ENCODE measurements around the gene CYB5RL.

CYB5RL gene

DNA sequence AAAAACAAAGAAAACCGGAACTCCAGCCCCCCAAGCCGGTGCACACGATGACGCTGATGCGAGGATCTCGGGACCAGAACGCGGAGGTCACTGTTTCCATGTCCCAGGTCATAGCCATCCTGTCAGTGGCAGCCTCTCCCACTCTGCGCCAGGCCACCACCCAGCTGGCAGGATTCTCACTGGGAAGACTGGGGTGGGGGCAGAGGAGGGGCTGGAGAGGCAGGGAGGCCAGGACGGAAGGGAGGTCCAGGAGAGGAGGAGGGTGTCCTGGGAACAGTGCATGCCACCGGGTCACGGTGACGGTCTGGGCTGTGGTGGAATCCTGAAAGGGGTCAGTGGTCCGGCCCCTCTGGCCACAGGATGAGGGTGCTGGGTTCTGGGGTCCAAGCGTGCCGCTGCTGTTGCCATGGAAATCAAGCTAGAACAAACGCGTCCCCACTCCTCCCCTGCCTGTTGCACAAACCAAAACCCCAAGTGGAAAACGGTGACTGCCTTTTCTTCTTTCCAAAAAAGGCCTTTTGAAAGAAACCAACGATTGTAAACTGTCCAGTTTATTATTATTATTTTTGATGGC is 26.2 kb upstream of the CYB5RL start:
- no peak overlapping the region for H3K27ac ChIP-seq (ENCODE audit: low read depth in 2 of 2, low read length in 2 of 2)
- peaks cover 6 to 25% of the 10 kb centered on the region in 2 donors for H3K36me3 ChIP-seq (ENCODE audit: control insufficient read depth in 2 of 2, insufficient read depth in 2 of 2, low read length in 2 of 2)

DNA sequence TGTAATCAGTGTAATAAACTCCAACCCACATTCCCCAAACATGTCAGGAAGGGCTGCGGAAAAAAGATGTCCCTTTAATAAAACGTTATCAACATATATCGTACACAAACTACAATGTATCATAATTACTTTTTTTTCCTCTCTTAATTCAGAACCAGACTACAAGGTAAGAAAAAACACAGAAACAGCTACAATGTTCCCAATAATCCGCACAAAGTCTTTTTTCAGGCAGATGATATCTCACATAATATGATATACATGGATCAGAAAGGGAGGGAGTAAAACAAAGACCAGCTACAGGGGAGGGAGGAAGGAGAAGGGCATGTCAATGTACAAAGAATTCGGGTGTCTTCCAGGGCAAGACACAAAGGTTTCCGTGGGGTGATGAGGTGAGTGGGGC is 25.5 kb upstream of the CYB5RL start:
- Histone ChIP-seq H3K9me3 (ENCODE audit: control insufficient read depth in 2 of 2, low read length in 2 of 2) (no peaks in the 10 kb centered on the region), H3K4me1 (ENCODE audit: control insufficient read depth in 2 of 2, insufficient read depth in 2 of 2, low read length in 2 of 2) (no peaks in the 10 kb centered on the region), H3K4me3 (ENCODE audit: low read length in 2 of 2) (no peak overlapping the region), H3K27me3 (ENCODE audit: control insufficient read depth in 2 of 2, insufficient read depth in 2 of 2, low read length in 2 of 2) (no peaks in the 10 kb centered on the region), H3K27ac (ENCODE audit: low read depth in 2 of 2, low read length in 2 of 2) (no peak overlapping the region), H3K9ac (ENCODE audit: low read depth in 1 of 2, low read length in 2 of 2) (no peak overlapping the region), H3K36me3 (ENCODE audit: control insufficient read depth in 2 of 2, insufficient read depth in 2 of 2, low read length in 2 of 2) (peaks cover 6 to 25% of the 10 kb centered on the region in 2 donors)

More for the DNA sequence above, 26.2 kb upstream of the CYB5RL start:
- Histone ChIP-seq H3K27me3 (ENCODE audit: control insufficient read depth in 2 of 2, insufficient read depth in 2 of 2, low read length in 2 of 2) (no peaks in the 10 kb centered on the region), H3K4me1 (ENCODE audit: control insufficient read depth in 2 of 2, insufficient read depth in 2 of 2, low read length in 2 of 2) (no peaks in the 10 kb centered on the region), H3K9ac (ENCODE audit: low read depth in 1 of 2, low read length in 2 of 2) (no peak overlapping the region), H3K4me3 (ENCODE audit: low read length in 2 of 2) (no peak overlapping the region), H3K9me3 (ENCODE audit: control insufficient read depth in 2 of 2, low read length in 2 of 2) (no peaks in the 10 kb centered on the region)

DNA sequence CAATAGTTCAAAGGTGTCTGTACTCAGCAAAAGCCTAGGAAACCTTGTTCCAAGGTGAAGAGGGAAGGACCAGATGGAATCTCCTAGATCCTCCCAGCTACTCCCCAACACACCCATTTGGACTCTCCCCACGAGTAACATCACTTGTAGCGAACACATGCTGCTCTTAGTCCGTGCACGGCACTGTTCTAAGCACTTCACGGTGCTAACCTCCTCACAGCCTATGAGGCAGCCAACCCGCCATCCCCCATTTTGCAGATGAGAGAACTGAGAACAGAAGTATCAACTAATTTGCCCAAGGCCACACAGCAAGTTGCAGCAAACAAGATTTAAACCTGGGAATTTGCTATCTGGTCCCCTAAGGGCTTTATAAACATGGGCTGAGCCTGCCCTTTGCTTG is 24.4 kb upstream of the CYB5RL start:
- Histone ChIP-seq H3K27ac (ENCODE audit: low read depth in 2 of 2, low read length in 2 of 2) (no peak overlapping the region), H3K9me3 (ENCODE audit: control insufficient read depth in 2 of 2, low read length in 2 of 2) (no peaks in the 10 kb centered on the region), H3K4me1 (ENCODE audit: control insufficient read depth in 2 of 2, insufficient read depth in 2 of 2, low read length in 2 of 2) (peaks cover 8 to 9% of the 10 kb centered on the region in 2 donors), H3K36me3 (ENCODE audit: control insufficient read depth in 2 of 2, insufficient read depth in 2 of 2, low read length in 2 of 2) (peaks cover 6 to 30% of the 10 kb centered on the region in 2 donors), H3K9ac (ENCODE audit: low read depth in 1 of 2, low read length in 2 of 2) (no peak overlapping the region), H3K27me3 (ENCODE audit: control insufficient read depth in 2 of 2, insufficient read depth in 2 of 2, low read length in 2 of 2) (no peaks in the 10 kb centered on the region), H3K4me3 (ENCODE audit: low read length in 2 of 2) (no peak overlapping the region)

DNA sequence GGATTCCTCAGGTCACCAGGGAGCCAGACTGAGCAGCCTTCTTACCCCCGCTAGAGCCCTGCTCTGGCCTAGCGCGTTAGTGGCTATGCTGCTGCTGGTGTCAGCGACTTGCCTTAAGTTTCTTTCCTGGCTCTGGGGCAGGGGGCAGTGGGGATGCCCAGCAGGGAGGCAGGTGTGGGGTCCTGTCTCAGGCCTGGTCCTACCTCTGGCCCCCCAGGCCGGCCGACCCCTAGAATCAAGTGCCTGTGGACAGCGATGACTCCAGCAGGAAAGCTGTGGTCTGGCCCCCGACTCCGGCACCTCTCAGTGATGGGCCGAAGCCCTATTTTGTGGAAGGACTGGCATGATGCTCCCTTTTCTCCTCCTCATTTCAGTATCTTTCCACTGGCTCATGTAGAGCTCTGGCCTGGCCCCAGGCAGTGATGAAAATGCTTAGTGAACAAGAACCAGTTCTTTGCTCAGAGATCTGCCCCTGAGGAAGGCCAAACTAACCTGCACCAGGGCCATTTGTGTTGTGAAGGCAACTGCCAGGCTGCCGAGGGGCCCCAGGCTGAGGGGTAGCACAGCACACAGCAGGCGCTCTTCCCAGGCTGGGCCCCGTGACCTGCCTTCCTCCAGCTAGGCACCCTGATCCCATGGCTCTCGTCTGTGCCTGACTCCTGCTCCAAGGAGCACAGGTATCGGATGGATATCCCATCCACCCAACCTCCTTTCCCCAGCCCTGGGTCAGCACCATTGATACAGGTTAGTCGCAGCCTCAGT is 23.8 kb upstream of the CYB5RL start:
- H3K36me3 ChIP-seq (ENCODE audit: control insufficient read depth in 2 of 2, insufficient read depth in 2 of 2, low read length in 2 of 2) = peaks cover 6 to 32% of the 10 kb centered on the region in 2 donors
- H3K4me3 ChIP-seq (ENCODE audit: low read length in 2 of 2) = no peak overlapping the region
- H3K27ac ChIP-seq (ENCODE audit: low read depth in 2 of 2, low read length in 2 of 2) = no peak overlapping the region
- peaks cover 14 to 15% of the 10 kb centered on the region in 2 donors for H3K4me1 ChIP-seq (ENCODE audit: control insufficient read depth in 2 of 2, insufficient read depth in 2 of 2, low read length in 2 of 2)
- H3K27me3 ChIP-seq (ENCODE audit: control insufficient read depth in 2 of 2, insufficient read depth in 2 of 2, low read length in 2 of 2) = no peaks in the 10 kb centered on the region
- H3K9ac ChIP-seq (ENCODE audit: low read depth in 1 of 2, low read length in 2 of 2) = no peak overlapping the region
- no peaks in the 10 kb centered on the region for H3K9me3 ChIP-seq (ENCODE audit: control insufficient read depth in 2 of 2, low read length in 2 of 2)

DNA sequence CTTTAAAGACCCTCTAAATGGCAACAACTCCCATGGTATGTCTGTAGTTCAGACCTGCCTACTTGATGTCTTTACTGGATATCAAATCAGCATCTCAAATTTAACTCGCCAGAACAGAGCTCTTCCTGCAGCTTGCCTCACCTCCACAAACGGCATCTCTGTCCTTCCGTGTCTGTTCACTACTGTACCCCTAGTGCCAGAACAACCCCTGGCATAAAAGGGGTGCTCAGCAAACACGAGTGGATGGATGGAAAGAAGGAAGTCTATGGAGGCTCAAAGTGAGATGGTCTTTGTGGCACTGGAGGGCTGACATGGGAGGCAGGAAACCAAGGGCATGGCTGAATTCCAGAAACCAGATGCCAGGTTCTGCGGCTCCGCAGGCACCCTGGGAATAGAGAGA is 22.9 kb upstream of the CYB5RL start:
- no peak overlapping the region for H3K27ac ChIP-seq (ENCODE audit: low read depth in 2 of 2, low read length in 2 of 2)
- H3K9ac ChIP-seq (ENCODE audit: low read depth in 1 of 2, low read length in 2 of 2) = no peak overlapping the region
- H3K4me3 ChIP-seq (ENCODE audit: low read length in 2 of 2) = no peak overlapping the region
- H3K36me3 ChIP-seq (ENCODE audit: control insufficient read depth in 2 of 2, insufficient read depth in 2 of 2, low read length in 2 of 2) = peaks cover 10 to 38% of the 10 kb centered on the region in 2 donors
- no peaks in the 10 kb centered on the region for H3K27me3 ChIP-seq (ENCODE audit: control insufficient read depth in 2 of 2, insufficient read depth in 2 of 2, low read length in 2 of 2)
- peaks cover 16 to 17% of the 10 kb centered on the region in 2 donors for H3K4me1 ChIP-seq (ENCODE audit: control insufficient read depth in 2 of 2, insufficient read depth in 2 of 2, low read length in 2 of 2)
- no peaks in the 10 kb centered on the region for H3K9me3 ChIP-seq (ENCODE audit: control insufficient read depth in 2 of 2, low read length in 2 of 2)

DNA sequence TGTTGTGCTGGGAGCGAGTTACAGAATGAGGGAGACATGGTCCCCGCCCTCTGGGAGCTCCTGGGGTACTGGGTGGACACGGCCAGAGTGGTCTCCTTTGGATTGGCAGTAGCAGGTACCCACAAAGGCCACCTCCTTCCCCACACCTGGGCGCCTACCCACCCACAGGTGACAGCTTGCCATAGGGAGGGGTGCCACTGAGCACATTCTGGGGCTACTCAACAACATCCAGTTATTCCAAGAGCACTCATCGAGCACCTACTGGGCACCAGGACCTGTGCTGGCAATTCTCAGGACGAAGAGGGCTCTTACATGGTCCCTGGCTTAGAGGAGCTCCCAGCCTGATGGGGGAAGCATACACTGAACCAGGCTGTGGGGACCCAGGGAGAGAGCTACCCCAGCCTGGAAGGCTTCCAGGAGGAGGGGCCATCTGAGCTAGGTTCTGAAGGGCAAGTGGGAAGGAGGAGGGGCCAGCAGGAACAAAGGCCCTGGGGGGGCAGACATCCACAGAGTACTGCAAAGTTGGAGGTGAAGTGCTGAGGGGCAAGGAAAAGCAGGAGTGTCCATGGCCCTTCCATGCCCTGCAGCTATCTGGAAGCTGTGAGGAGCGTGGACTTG is 22.1 kb upstream of the CYB5RL start:
- Histone ChIP-seq H3K36me3 (ENCODE audit: control insufficient read depth in 2 of 2, insufficient read depth in 2 of 2, low read length in 2 of 2) (peaks cover 17 to 45% of the 10 kb centered on the region in 2 donors), H3K4me1 (ENCODE audit: control insufficient read depth in 2 of 2, insufficient read depth in 2 of 2, low read length in 2 of 2) (peaks cover 16 to 17% of the 10 kb centered on the region in 2 donors), H3K4me3 (ENCODE audit: low read length in 2 of 2) (no peak overlapping the region), H3K9ac (ENCODE audit: low read depth in 1 of 2, low read length in 2 of 2) (no peak overlapping the region), H3K27me3 (ENCODE audit: control insufficient read depth in 2 of 2, insufficient read depth in 2 of 2, low read length in 2 of 2) (no peaks in the 10 kb centered on the region), H3K9me3 (ENCODE audit: control insufficient read depth in 2 of 2, low read length in 2 of 2) (no peaks in the 10 kb centered on the region), H3K27ac (ENCODE audit: low read depth in 2 of 2, low read length in 2 of 2) (no peak overlapping the region)

DNA sequence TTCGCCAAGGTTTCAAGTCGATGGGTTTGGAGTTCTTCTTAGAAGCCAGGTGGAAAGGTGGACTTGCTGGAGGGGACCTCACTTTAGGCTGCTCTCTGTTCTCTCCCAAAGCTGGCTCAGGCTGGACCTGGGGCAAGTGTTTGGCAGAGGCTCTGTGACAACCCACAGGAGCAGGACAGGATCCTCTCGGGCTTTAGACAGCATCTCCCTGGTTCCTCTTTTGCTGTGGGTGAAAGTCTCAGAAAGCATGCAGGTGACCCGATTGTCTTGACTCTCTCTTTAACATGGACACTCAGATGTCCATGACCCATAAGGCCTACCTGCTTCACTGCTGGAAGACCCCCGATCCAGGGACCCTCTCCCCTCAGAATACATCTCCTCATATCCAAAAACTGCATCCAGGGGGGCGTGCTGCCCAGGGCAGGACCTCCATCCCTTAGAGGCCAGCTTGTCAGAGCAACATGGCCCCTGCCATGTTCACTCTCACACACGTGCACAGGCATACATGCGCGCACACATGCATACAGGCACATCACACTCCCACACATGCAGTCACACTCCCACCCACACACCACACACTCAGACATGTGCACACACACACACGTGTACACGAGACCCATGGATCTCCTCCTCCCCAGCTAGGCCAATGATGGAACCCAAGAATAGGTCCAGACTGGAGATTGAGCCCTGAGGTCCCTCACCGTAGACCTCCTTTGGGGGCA is 21.4 kb upstream of the CYB5RL start:
- no peak overlapping the region for H3K4me3 ChIP-seq (ENCODE audit: low read length in 2 of 2)
- no peak overlapping the region for H3K27ac ChIP-seq (ENCODE audit: low read depth in 2 of 2, low read length in 2 of 2)
- H3K36me3 ChIP-seq (ENCODE audit: control insufficient read depth in 2 of 2, insufficient read depth in 2 of 2, low read length in 2 of 2) = peaks cover 24 to 51% of the 10 kb centered on the region in 2 donors
- H3K9me3 ChIP-seq (ENCODE audit: control insufficient read depth in 2 of 2, low read length in 2 of 2) = no peaks in the 10 kb centered on the region
- H3K4me1 ChIP-seq (ENCODE audit: control insufficient read depth in 2 of 2, insufficient read depth in 2 of 2, low read length in 2 of 2) = peaks cover 16 to 17% of the 10 kb centered on the region in 2 donors
- no peaks in the 10 kb centered on the region for H3K27me3 ChIP-seq (ENCODE audit: control insufficient read depth in 2 of 2, insufficient read depth in 2 of 2, low read length in 2 of 2)
- H3K9ac ChIP-seq (ENCODE audit: low read depth in 1 of 2, low read length in 2 of 2) = no peak overlapping the region

DNA sequence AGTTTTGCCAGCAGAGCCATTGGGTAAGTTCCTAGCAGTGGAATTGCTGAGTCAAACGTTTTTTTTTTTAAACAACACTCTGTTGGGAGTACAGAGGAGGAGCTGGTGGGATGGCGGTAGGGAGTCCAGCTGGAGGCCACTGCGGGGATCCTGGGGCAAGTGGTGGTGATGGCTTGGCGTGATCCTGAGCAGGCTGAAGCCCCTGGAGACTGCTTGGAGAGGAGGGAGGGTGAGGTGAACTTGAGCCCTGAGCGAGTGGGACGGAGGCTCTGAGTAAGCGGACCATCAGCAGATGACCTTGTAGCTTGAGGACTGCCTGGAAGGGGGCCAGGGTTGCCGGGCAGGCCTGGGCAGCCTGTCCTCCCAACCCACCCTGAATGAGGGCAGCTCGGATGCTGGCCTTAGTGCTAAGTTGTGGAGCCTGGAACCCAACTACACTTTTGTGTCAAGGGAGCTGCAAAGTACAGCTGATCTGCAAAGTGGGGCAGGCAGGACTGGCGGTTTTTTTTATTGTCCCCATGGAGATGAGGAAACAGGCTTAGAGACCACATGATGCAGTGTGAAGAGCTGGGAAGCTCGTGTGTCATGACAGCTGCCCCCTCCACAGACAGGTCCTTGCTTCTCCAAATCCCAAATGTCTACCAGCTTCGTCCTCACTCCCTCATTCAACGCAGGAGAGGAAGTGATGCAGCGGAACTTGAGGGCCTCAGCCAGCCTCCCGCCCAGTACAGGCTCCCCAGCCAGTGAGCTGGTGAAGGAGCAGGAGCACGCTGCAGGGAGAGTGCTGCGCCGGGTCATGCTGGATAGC is 20.4 kb upstream of the CYB5RL start:
- no peak overlapping the region for H3K4me3 ChIP-seq (ENCODE audit: low read length in 2 of 2)

DNA sequence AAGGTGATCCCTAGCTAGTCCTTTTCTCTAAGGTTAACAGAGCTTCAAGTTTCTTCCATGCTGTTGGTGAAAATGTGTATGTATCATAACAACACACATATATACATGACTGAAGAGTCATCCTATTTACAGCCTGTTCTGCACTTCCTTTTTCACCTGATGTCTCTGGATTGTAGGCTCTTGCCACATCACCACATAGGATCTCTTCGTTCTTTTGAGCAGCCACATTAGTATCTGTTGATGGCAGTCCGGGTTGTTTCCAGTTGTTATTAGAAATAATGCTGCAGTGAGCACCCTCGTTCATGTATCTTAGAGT is 19.8 kb upstream of the CYB5RL start:
- Histone ChIP-seq H3K4me1 (ENCODE audit: control insufficient read depth in 2 of 2, insufficient read depth in 2 of 2, low read length in 2 of 2) (peaks cover 16 to 17% of the 10 kb centered on the region in 2 donors), H3K9ac (ENCODE audit: low read depth in 1 of 2, low read length in 2 of 2) (peak overlapping the region in 1 of 2 donors; percentile 3), H3K27me3 (ENCODE audit: control insufficient read depth in 2 of 2, insufficient read depth in 2 of 2, low read length in 2 of 2) (no peaks in the 10 kb centered on the region), H3K9me3 (ENCODE audit: control insufficient read depth in 2 of 2, low read length in 2 of 2) (no peaks in the 10 kb centered on the region), H3K27ac (ENCODE audit: low read depth in 2 of 2, low read length in 2 of 2) (peak overlapping the region; percentile 25 to 71), H3K4me3 (ENCODE audit: low read length in 2 of 2) (no peak overlapping the region), H3K36me3 (ENCODE audit: control insufficient read depth in 2 of 2, insufficient read depth in 2 of 2, low read length in 2 of 2) (peaks cover 34 to 57% of the 10 kb centered on the region in 2 donors)

More for the DNA sequence above, 20.4 kb upstream of the CYB5RL start:
- Histone ChIP-seq H3K27ac (ENCODE audit: low read depth in 2 of 2, low read length in 2 of 2) (peak overlapping the region; percentile 25 to 71), H3K9ac (ENCODE audit: low read depth in 1 of 2, low read length in 2 of 2) (no peak overlapping the region), H3K9me3 (ENCODE audit: control insufficient read depth in 2 of 2, low read length in 2 of 2) (no peaks in the 10 kb centered on the region), H3K27me3 (ENCODE audit: control insufficient read depth in 2 of 2, insufficient read depth in 2 of 2, low read length in 2 of 2) (no peaks in the 10 kb centered on the region), H3K4me1 (ENCODE audit: control insufficient read depth in 2 of 2, insufficient read depth in 2 of 2, low read length in 2 of 2) (peaks cover 16 to 17% of the 10 kb centered on the region in 2 donors), H3K36me3 (ENCODE audit: control insufficient read depth in 2 of 2, insufficient read depth in 2 of 2, low read length in 2 of 2) (peaks cover 32 to 52% of the 10 kb centered on the region in 2 donors)
